HCT116 (cell line): ENCODE measurements around the gene ZFP36L2.

ENCODE experiments used
- CEBPB ChIP-seq: IDR thresholded peaks from 2 replicates; pipeline ENCODE4 v1.6.1; 2012; ENCODE audit warnings: low read depth
- CTCF ChIP-seq, 3 experiments: fragments of 200-600 bp in 1 of 3; sonication (generic) in 1 of 3; IDR thresholded peaks in 2 of 3; conservative IDR thresholded peaks in 1 of 3; 2 replicates each; pipeline ENCODE4 v1.5.1; 2012 to 2017; ENCODE audit warnings: low read depth in 2 of 3, low read length in 2 of 3, antibody characterized with exemption in 1 of 3, borderline replicate concordance in 1 of 3, control low read depth in 1 of 3, mild to moderate bottlenecking in 1 of 3, mixed read lengths in 1 of 3, mixed run types in 1 of 3, moderate library complexity in 1 of 3; ENCODE audit not compliant: insufficient read depth in 1 of 3
- EZH2phosphoT487 ChIP-seq: fragments of 200-600 bp; IDR thresholded peaks from 2 replicates; pipeline ENCODE4 v1.6.1; 2018; ENCODE audit warnings: antibody characterized with exemption, borderline replicate concordance
- MAX ChIP-seq: IDR thresholded peaks from 2 replicates; pipeline ENCODE4 v1.6.1; 2012
- POLR2AphosphoS5 ChIP-seq: IDR thresholded peaks from 2 replicates; pipeline ENCODE4 v1.6.1; 2011; ENCODE audit warnings: mild to moderate bottlenecking, low read depth, low read length, moderate library complexity
- REST ChIP-seq: IDR thresholded peaks from 2 replicates; pipeline ENCODE4 v1.6.1; 2012; ENCODE audit warnings: low read depth
- YY1 ChIP-seq: IDR thresholded peaks from 2 replicates; pipeline ENCODE4 v1.6.1; 2011; ENCODE audit warnings: low read length, low read depth, moderate library complexity, mild to moderate bottlenecking; ENCODE audit not compliant: insufficient replicate concordance; ENCODE audit errors: extremely low read depth

- TF ChIP-seq EZH2phosphoT487 (no peak), CTCF (IDR thresholded peaks at IDR 0.05 in 2 of 3, conservative IDR thresholded peaks at IDR 0.05 in 1 of 3; ENCODE audit: borderline replicate concordance in 1 of 3, insufficient read depth in 1 of 3, low read depth in 2 of 3, low read length in 2 of 3) (no peak), CEBPB (no peak), POLR2AphosphoS5 (no peak), REST (no peak), MAX (no peak), YY1 (no peak)
Measured at GRCh38 chr2:43186321-43186678, 40.1 kb downstream of the ZFP36L2 start.
